Fibroblast of skin of left quadriceps (primary cell): ENCODE measurements around the gene LAMP5.

Experiments used
- DNase-seq, 2 experiments: peaks; one replicate each; pipeline ENCODE4 v3.0.0-alpha.2; 2013; ENCODE audit warnings: low read depth in 2 of 2

The LAMP5 gene

GRCh38 chr20:9534025-9534424 is 19.6 kb downstream of the LAMP5 start:
- no peak for DNase-seq

GRCh38 chr20:9535449-9535848 is 21.1 kb downstream of the LAMP5 start:
- DNase-seq = no peak

GRCh38 chr20:9543214-9543613 is 28.8 kb downstream of the LAMP5 start:
- DNase-seq = no peak

GRCh38 chr20:9550283-9550682 is 35.9 kb downstream of the LAMP5 start:
- no peak for DNase-seq

- no peak for DNase-seq
These were observed 36.5 kb downstream of the LAMP5 start for GRCh38 chr20:9550871-9551270.

- no peak for DNase-seq
These were observed 37.6 kb downstream of the LAMP5 start for GRCh38 chr20:9551808-9552550.

GRCh38 chr20:9555781-9556180 is 41.4 kb downstream of the LAMP5 start:
- DNase-seq = no peak

GRCh38 chr20:9557411-9557810 is 43.0 kb downstream of the LAMP5 start:
- DNase-seq = no peak

- no peak for DNase-seq
These were observed 51.6 kb downstream of the LAMP5 start for GRCh38 chr20:9565910-9566550.

- DNase-seq = no peak
These were observed 52.6 kb downstream of the LAMP5 start for GRCh38 chr20:9566977-9567376.

GRCh38 chr20:9570612-9571011 is 56.2 kb downstream of the LAMP5 start:
- no peak for DNase-seq

GRCh38 chr20:9571783-9572182 is 57.4 kb downstream of the LAMP5 start:
- no peak for DNase-seq

GRCh38 chr20:9572670-9573069 is 58.3 kb downstream of the LAMP5 start:
- DNase-seq = no peak

- no peak for DNase-seq
These were observed 59.2 kb downstream of the LAMP5 start for GRCh38 chr20:9573335-9574151.

- DNase-seq = no peak
These were observed 59.8 kb downstream of the LAMP5 start for GRCh38 chr20:9574181-9574580.

- DNase-seq = no peak
These were observed 60.4 kb downstream of the LAMP5 start for GRCh38 chr20:9574776-9575175.

- no peak for DNase-seq
These were observed 61.4 kb downstream of the LAMP5 start for GRCh38 chr20:9575836-9576235.

- no peak for DNase-seq
These were observed 62.3 kb downstream of the LAMP5 start for GRCh38 chr20:9576695-9577094.

- no peak for DNase-seq
These were observed 63.0 kb downstream of the LAMP5 start for GRCh38 chr20:9577397-9577796.

GRCh38 chr20:9578594-9578993 is 64.2 kb downstream of the LAMP5 start:
- DNase-seq = no peak
